ENCODE results near the gene FAM32A. TPM values are rescaled to one million over a fixed set of nuclear protein-coding genes. Genes with fewer than 3 reads are reported as not detected.

The FAM32A gene
- total RNA-seq, 1 donor from 2014 or later = 59.9 TPM

GRCh38 chr19:16198370-16198651, 13.1 kb downstream of the FAM32A start:
- H3K27ac ChIP-seq = peak overlapping the region; percentile 81
- TF ChIP-seq CTCF (IDR thresholded peaks at IDR 0.05) = no peak
- ATAC-seq (peak; percentile 27 to 40), DNase-seq (no peak)
- peak overlapping the region; percentile 71 for H3K4me3 ChIP-seq
- intact Hi-C loops (cut with DNase I) = no loop called here
- H3K27me3 ChIP-seq (ENCODE audit: low read depth) = no peaks in the 10 kb centered on the region
- peaks cover 32% of the 10 kb centered on the region for H3K36me3 ChIP-seq
- H3K4me1 ChIP-seq = peaks cover 33% of the 10 kb centered on the region
- H3K9me3 ChIP-seq = no peaks in the 10 kb centered on the region

GRCh38 chr19:16199275-16199932, 14.2 kb downstream of the FAM32A start:
- H3K27ac ChIP-seq = peak overlapping the region; percentile 81
- H3K9me3 ChIP-seq = no peaks in the 10 kb centered on the region
- no peak overlapping the region for H3K4me3 ChIP-seq
- ATAC-seq (peak; percentile 10 to 25), DNase-seq (peak; percentile 71)
- H3K4me1 ChIP-seq = peaks cover 33% of the 10 kb centered on the region
- H3K27me3 ChIP-seq (ENCODE audit: low read depth) = no peaks in the 10 kb centered on the region
- no peak for TF ChIP-seq CTCF (IDR thresholded peaks at IDR 0.05)
- intact Hi-C loops (cut with DNase I) = no loop called here
- peaks cover 39% of the 10 kb centered on the region for H3K36me3 ChIP-seq

- Histone ChIP-seq H3K27me3 (ENCODE audit: low read depth) (no peaks in the 10 kb centered on the region), H3K27ac (peak overlapping the region; percentile 81), H3K9me3 (no peaks in the 10 kb centered on the region), H3K4me1 (peaks cover 33% of the 10 kb centered on the region), H3K36me3 (peaks cover 49% of the 10 kb centered on the region), H3K4me3 (no peak overlapping the region)
- DNase-seq (peak; percentile 64), ATAC-seq (peak; percentile 48 to 58)
- no peak for TF ChIP-seq CTCF (IDR thresholded peaks at IDR 0.05)
- intact Hi-C loops (cut with DNase I) = no loop called here
These were observed 15.1 kb downstream of the FAM32A start for GRCh38 chr19:16200038-16201010.

- H3K36me3 ChIP-seq = peaks cover 55% of the 10 kb centered on the region
- intact Hi-C loops (cut with DNase I) = no loop called here
- H3K27ac ChIP-seq = no peak overlapping the region
- ATAC-seq = no peak
- no peak for DNase-seq
- H3K27me3 ChIP-seq (ENCODE audit: low read depth) = no peaks in the 10 kb centered on the region
- no peaks in the 10 kb centered on the region for H3K9me3 ChIP-seq
- peaks cover 33% of the 10 kb centered on the region for H3K4me1 ChIP-seq
- no peak for TF ChIP-seq CTCF (IDR thresholded peaks at IDR 0.05)
- no peak overlapping the region for H3K4me3 ChIP-seq
These were observed 15.8 kb downstream of the FAM32A start for GRCh38 chr19:16201011-16201391.

- ATAC-seq (no peak), DNase-seq (no peak)
- Histone ChIP-seq H3K27ac (no peak overlapping the region), H3K4me1 (peaks cover 24% of the 10 kb centered on the region), H3K9me3 (no peaks in the 10 kb centered on the region), H3K36me3 (peaks cover 70% of the 10 kb centered on the region), H3K27me3 (ENCODE audit: low read depth) (no peaks in the 10 kb centered on the region), H3K4me3 (no peak overlapping the region)
- no peak for TF ChIP-seq CTCF (IDR thresholded peaks at IDR 0.05)
- intact Hi-C loops (cut with DNase I) = no loop called here
These were observed 17.4 kb downstream of the FAM32A start for GRCh38 chr19:16202320-16203255.

All from lower lobe of right lung (tissue), 2 donors.